Activated T-cell treated with anti-CD3 and anti-CD28 coated beads, Interleukin-2, amount 50 U/mL, for 48 hours (primary cell): ENCODE measurements around the gene GJB4.
A peak's percentile ranks its signal among the peaks of the same experiment; 100 is the strongest.
"Not testable (repeated sequence)": the region's sequence is repeated elsewhere in the genome, so short reads cannot be mapped to it uniquely, and the experiment has no call there.

ENCODE experiments used
- DNase-seq, 2 experiments: peaks; one replicate each; pipeline ENCODE4 v3.0.0-alpha.2; 2020

Gene GJB4

GRCh38 chr1:34759503-34760357 is at the start of gene GJB4:
TSS of gene GJB4 (plus strand) at chr1:34759740. CDS start at chr1:34761255, 1,515 bp downstream.
- DNase-seq, result no peak

- no peak for DNase-seq
Observed at GRCh38 chr1:34710812-34711211, 48.7 kb upstream of the GJB4 start.

GRCh38 chr1:34711485-34711884 is 48.1 kb upstream of the GJB4 start:
- DNase-seq, result no peak

- no peak for DNase-seq
Observed at GRCh38 chr1:34712007-34712688, 47.4 kb upstream of the GJB4 start.

- DNase-seq, result no peak
Observed at GRCh38 chr1:34713443-34713842, 46.1 kb upstream of the GJB4 start.

GRCh38 chr1:34714386-34714785 is 45.2 kb upstream of the GJB4 start:
- no peak for DNase-seq

- DNase-seq, result no peak
Observed at GRCh38 chr1:34715139-34715538, 44.4 kb upstream of the GJB4 start.

GRCh38 chr1:34721241-34721640 is 38.3 kb upstream of the GJB4 start:
- no peak for DNase-seq

GRCh38 chr1:34721646-34722355 is 37.7 kb upstream of the GJB4 start:
- no peak for DNase-seq

GRCh38 chr1:34726861-34727260 is 32.7 kb upstream of the GJB4 start:
- DNase-seq, result no peak

- DNase-seq, result no peak
Observed at GRCh38 chr1:34730485-34730884, 29.1 kb upstream of the GJB4 start.

- DNase-seq, result not testable (repeated sequence)
Observed at GRCh38 chr1:34732831-34733230, 26.7 kb upstream of the GJB4 start.

GRCh38 chr1:34736692-34737091 is 22.8 kb upstream of the GJB4 start:
- no peak for DNase-seq

GRCh38 chr1:34737236-34737635 is 22.3 kb upstream of the GJB4 start:
- not testable (repeated sequence) for DNase-seq

GRCh38 chr1:34739613-34740012 is 19.9 kb upstream of the GJB4 start:
- DNase-seq, result no peak

GRCh38 chr1:34740161-34740868 is 19.2 kb upstream of the GJB4 start:
- DNase-seq, result no peak

- DNase-seq, result peak; percentile 88 to 91
Observed at GRCh38 chr1:34742667-34743270, 16.8 kb upstream of the GJB4 start.

- no peak for DNase-seq
Observed at GRCh38 chr1:34743775-34744174, 15.8 kb upstream of the GJB4 start.

GRCh38 chr1:34744851-34745250 is 14.7 kb upstream of the GJB4 start:
- no peak for DNase-seq

GRCh38 chr1:34745666-34746065 is 13.9 kb upstream of the GJB4 start:
- DNase-seq, result no peak

GRCh38 chr1:34746101-34746500 is 13.4 kb upstream of the GJB4 start:
- no peak for DNase-seq
